Ovary (tissue), 9 donors: Measurements from ENCODE around the gene SPARC. TPM values are rescaled to one million over a fixed set of nuclear protein-coding genes. Genes with fewer than 3 reads are reported as not detected.

Experiments
- DNase-seq, 5 donors: peaks; one replicate each; pipeline ENCODE4 v3.0.0-alpha.2; 2019 to 2020
- H3K27ac ChIP-seq, 2 donors: fragments of 200-600 bp; one replicate each; pipeline versions ENCODE4 v1.5.1 to v1.8.0; 2019 to 2022
- H3K27me3 ChIP-seq: fragments of 200-600 bp; one replicate; pipeline ENCODE4 v1.8.0; 2022
- H3K36me3 ChIP-seq: fragments of 200-600 bp; sonication (generic); one replicate; pipeline ENCODE4 v1.5.1; 2019
- H3K4me1 ChIP-seq: one replicate; pipeline ENCODE4 v1.8.1; 2013; ENCODE audit warnings: mild to moderate bottlenecking, moderate library complexity; ENCODE audit not compliant: insufficient read depth
- H3K4me3 ChIP-seq: fragments of 200-600 bp; sonication (generic); one replicate; pipeline ENCODE4 v1.5.1; 2017
- H3K9me3 ChIP-seq, 2 donors: fragments of 200-600 bp in 1 of 2; sonication (generic) in 1 of 2; one replicate each; pipeline versions ENCODE4 v1.5.1 to v1.8.1; 2013 to 2019; ENCODE audit warnings: mild to moderate bottlenecking in 1 of 2, moderate library complexity in 1 of 2
- CTCF ChIP-seq, 3 donors: fragments of 450-650 bp in 2 of 3; fragments of 200-600 bp in 1 of 3; IDR thresholded peaks; one replicate each; pipeline versions ENCODE4 v1.5.1 to v1.8.0; 2016 to 2022; ENCODE audit warnings: antibody characterized with exemption in 3 of 3, mild to moderate bottlenecking in 1 of 3
- POLR2A ChIP-seq: fragments of 450-650 bp; IDR thresholded peaks from one replicate; pipeline ENCODE4 v1.6.1; 2017; ENCODE audit warnings: antibody characterized with exemption, mild to moderate bottlenecking, moderate library complexity
- WGBS, 3 donors: extraction: QIAGEN DNeasy Blood & Tissue Kit in 1 of 3; methylation state at CpG; one replicate each; pipeline versions ENCODE4 v1.1.5 to v1.1.7; 2013 to 2017; 5-methylcytosine and 5-hydroxymethylcytosine counted together
- intact Hi-C, 4 donors: fragments of 100-400 bp; cut with DNase I; formaldehyde crosslinking; loops; one replicate each; pipeline versions ENCODE4 v1.11.0 to v1.15.1; 2022 to 2023
- polyA plus RNA-seq, 2 donors: library from polyadenylated mRNA; stranded (reverse); fragments of 200-250 nt in 1 of 2; fragments of 350-450 nt in 1 of 2; fragmentation: Illumina TruSeq in 1 of 2; extraction: RNeasy Lipid Tissue Mini Kit (QIAGEN cat#74804) in 1 of 2; gene quantifications; one replicate each; pipeline ENCODE4 v1.2.3, GENCODE V29; 2013 to 2014
- total RNA-seq, 7 donors: library from RNA; depleted of rRNA in 2 of 7; stranded (reverse); fragments of >200 nt in 2 of 7; fragmentation: NEBNext Ultra II Directional in 3 of 7; extraction: Animal tissue kit (Norgen Biotek cat#: 25700) in 3 of 7; gene quantifications; one replicate each; pipeline versions ENCODE4 v1.1.0 to v1.2.4, GENCODE V29; 2016 to 2023
- donor health status: DM: no; HTN: no; CAD: no; lungs with moderate emphysema.
- donor health status: DM: no; HTN: no; CAD: no.
- donor health status: Bipolar disorder and iron deficiency.
- donor health status: DM: yes; HTN: yes; CAD: no.
- donor health status: DM: no; HTN: no; CAD: no.
- donor health status: DM: yes; HTN: yes; CAD: no.

Gene SPARC
- total and polyA plus RNA-seq, 9 donors: 220 to 2,564 (median 924) TPM

- H3K36me3 ChIP-seq: no peaks in the 10 kb centered on the region
- WGBS, 3 donors: 98 to 99% (median 98%) methylated on average over 3 of the region's 3 CpGs
- intact Hi-C loops: no loop called here
- peaks cover 3% of the 10 kb centered on the region for H3K4me1 ChIP-seq
- H3K27ac ChIP-seq: no peak overlapping the region
- no peak for DNase-seq
- TF ChIP-seq POLR2A (no peak), CTCF (IDR thresholded peaks at IDR 0.05) (no peak)
- no peaks in the 10 kb centered on the region for H3K27me3 ChIP-seq
- no peaks in the 10 kb centered on the region for H3K9me3 ChIP-seq
- H3K4me3 ChIP-seq: no peak overlapping the region
Observed at GRCh38 chr5:151688436-151688835, 1.7 kb upstream of the SPARC start.

- DNase-seq: no peak
- Histone ChIP-seq H3K4me1 (peaks cover 15% of the 10 kb centered on the region), H3K27ac (peak overlapping the region; percentile 72 to 80), H3K4me3 (peak overlapping the region; percentile 52), H3K36me3 (no peaks in the 10 kb centered on the region), H3K27me3 (no peaks in the 10 kb centered on the region), H3K9me3 (no peaks in the 10 kb centered on the region)
- no peak for TF ChIP-seq CTCF (IDR thresholded peaks at IDR 0.05)
- intact Hi-C loops: no loop called here
- WGBS, 3 donors: 0 to 2% (median 1%) methylated on average over 10 of the region's 10 CpGs
Observed at GRCh38 chr5:151685749-151686673, 704 bp downstream of the SPARC start.

GRCh38 chr5:151684690-151685361 lies 1.9 kb downstream of the SPARC start:
- Histone ChIP-seq H3K36me3 (no peaks in the 10 kb centered on the region), H3K4me3 (peak overlapping the region; percentile 52), H3K4me1 (peaks cover 23% of the 10 kb centered on the region), H3K9me3 (no peaks in the 10 kb centered on the region), H3K27ac (peak overlapping the region; percentile 72 to 80), H3K27me3 (no peaks in the 10 kb centered on the region)
- TF ChIP-seq POLR2A: no peak
- peak in 1 of 3 donors; percentile 21 for TF ChIP-seq CTCF (IDR thresholded peaks at IDR 0.05)
- DNase-seq: peak; percentile 67 to 80 (median 74)
- intact Hi-C loops: no loop called here
- WGBS, 3 donors: 1 to 6% (median 3%) methylated on average over 8 of the region's 8 CpGs

- intact Hi-C loops: no loop called here
- no peaks in the 10 kb centered on the region for H3K9me3 ChIP-seq
- peaks cover 30% of the 10 kb centered on the region for H3K4me1 ChIP-seq
- no peaks in the 10 kb centered on the region for H3K36me3 ChIP-seq
- peak overlapping the region; percentile 72 to 80 for H3K27ac ChIP-seq
- no peak for TF ChIP-seq POLR2A
- peak overlapping the region; percentile 52 for H3K4me3 ChIP-seq
- H3K27me3 ChIP-seq: no peaks in the 10 kb centered on the region
- WGBS, 3 donors: 21 to 34% (median 24%) methylated on average over 2 of the region's 2 CpGs
- no peak for DNase-seq
Observed at GRCh38 chr5:151683986-151684588, 2.6 kb downstream of the SPARC start.
